PC-3 (cell line): ENCODE results near the gene ADSS1. TPM values are rescaled to one million over a fixed set of nuclear protein-coding genes. Genes with fewer than 3 reads are reported as not detected.

Source experiments
- ATAC-seq: fragments of 200-7000 bp; cut with Tn5 transposase; 2 replicates; pipeline ENCODE4 v1.9.1; 2020; ENCODE audit warnings: mild to moderate bottlenecking, moderate library complexity
- BruUV-seq: library from RNA; stranded (reverse); fragments of 400-500 nt; replicated peaks from 2 replicates; lab custom pipeline; 2021; lab: Mats Ljungman, UMichigan
- CTCF ChIA-PET: fragments of 300-600 bp; sonication (Branson Sonifier 250); formaldehyde crosslinking; loops from one replicate; lab custom pipeline; 2022; ENCODE audit warnings: antibody characterized with exemption; lab: Charles Lee
- POLR2A ChIA-PET: fragments of 300-600 bp; sonication (Branson Sonifier 250); formaldehyde crosslinking; loops from one replicate; lab custom pipeline; 2022; ENCODE audit warnings: antibody characterized with exemption; ENCODE audit not compliant: unreplicated experiment; lab: Charles Lee
- DNase-seq: peaks from one replicate; pipeline ENCODE4 v3.0.0-alpha.2; 2015
- H2AFZ ChIP-seq: fragments of 300-600 bp; sonication (generic); 2 replicates; pipeline ENCODE4 v1.6.0; 2016; ENCODE audit warnings: antibody characterized with exemption, low read length
- H3F3A ChIP-seq: fragments of 300-600 bp; sonication (generic); one replicate; pipeline ENCODE4 v1.6.0; 2017; ENCODE audit warnings: antibody characterized with exemption, low read length, control low read depth, mild to moderate bottlenecking; ENCODE audit not compliant: unreplicated experiment
- H3K27ac ChIP-seq: fragments of 300-600 bp; sonication (generic); 2 replicates; pipeline ENCODE4 v1.5.1; 2016; ENCODE audit warnings: mild to moderate bottlenecking, low read length
- H3K27me3 ChIP-seq: fragments of 300-600 bp; sonication (generic); 2 replicates; pipeline ENCODE4 v1.6.1; 2016; ENCODE audit warnings: low read length, mixed read lengths
- H3K36me3 ChIP-seq: fragments of 300-600 bp; sonication (generic); 2 replicates; pipeline ENCODE4 v1.6.1; 2016; ENCODE audit warnings: low read depth, mixed run types, low read length, mixed read lengths
- H3K4me1 ChIP-seq: fragments of 300-600 bp; sonication (generic); 2 replicates; pipeline ENCODE4 v1.5.1; 2016; ENCODE audit warnings: low read length; ENCODE audit not compliant: insufficient read depth
- H3K4me2 ChIP-seq: fragments of 300-600 bp; sonication (generic); 2 replicates; pipeline ENCODE4 v1.6.0; 2016; ENCODE audit warnings: low read length
- H3K4me3 ChIP-seq: fragments of 300-600 bp; sonication (generic); 2 replicates; pipeline ENCODE4 v1.5.1; 2016; ENCODE audit warnings: mild to moderate bottlenecking, low read length, mixed read lengths
- H3K79me2 ChIP-seq: fragments of 300-600 bp; sonication (generic); 2 replicates; pipeline ENCODE4 v1.6.1; 2017; ENCODE audit warnings: low read length, mixed read lengths
- H3K9ac ChIP-seq: fragments of 300-600 bp; sonication (generic); 2 replicates; pipeline ENCODE4 v1.6.0; 2016; ENCODE audit warnings: mild to moderate bottlenecking, low read length
- H3K9me2 ChIP-seq: fragments of 300-600 bp; sonication (generic); replicated peaks from 2 replicates; pipeline ENCODE4 v1.6.1; 2016; ENCODE audit warnings: mixed run types, low read length, mixed read lengths
- H3K9me3 ChIP-seq: fragments of 300-600 bp; sonication (generic); 2 replicates; pipeline ENCODE4 v1.6.1; 2016; ENCODE audit warnings: low read length, mixed read lengths
- H4K20me1 ChIP-seq: fragments of 300-600 bp; sonication (generic); 2 replicates; pipeline ENCODE4 v1.6.1; 2016; ENCODE audit warnings: low read length, mixed read lengths
- EZH2 ChIP-seq: fragments of 300-600 bp; sonication (generic); IDR thresholded peaks from one replicate; pipeline ENCODE4 v1.6.1; 2017; ENCODE audit warnings: antibody characterized with exemption, mild to moderate bottlenecking, low read length; ENCODE audit not compliant: unreplicated experiment
- EZH2phosphoT487 ChIP-seq: fragments of 300-600 bp; sonication (generic); IDR thresholded peaks from 2 replicates; pipeline ENCODE4 v1.6.1; 2018; ENCODE audit warnings: mild to moderate bottlenecking, antibody characterized with exemption, low read length, borderline replicate concordance
- intact Hi-C: fragments of 100-400 bp; cut with micrococcal nuclease; formaldehyde crosslinking; loops from 2 replicates; pipeline ENCODE4 v1.9.0; 2023
- total RNA-seq: library from RNA; depleted of rRNA; stranded (reverse); fragments of >200 nt; gene quantifications from 2 replicates; pipeline ENCODE4 v1.2.3, GENCODE V29; 2014
- TF ChIP-seq, protein P1 (sequence below): fragments of 300-600 bp; sonication (generic); conservative IDR thresholded peaks from 2 replicates; pipeline ENCODE4 v1.5.1; 2017; ENCODE audit warnings: antibody characterized with exemption, low read depth, mild to moderate bottlenecking, low read length

ADSS1 gene
- total RNA-seq, 1 experiment from 2014 or later = 7.9 TPM

DNA sequence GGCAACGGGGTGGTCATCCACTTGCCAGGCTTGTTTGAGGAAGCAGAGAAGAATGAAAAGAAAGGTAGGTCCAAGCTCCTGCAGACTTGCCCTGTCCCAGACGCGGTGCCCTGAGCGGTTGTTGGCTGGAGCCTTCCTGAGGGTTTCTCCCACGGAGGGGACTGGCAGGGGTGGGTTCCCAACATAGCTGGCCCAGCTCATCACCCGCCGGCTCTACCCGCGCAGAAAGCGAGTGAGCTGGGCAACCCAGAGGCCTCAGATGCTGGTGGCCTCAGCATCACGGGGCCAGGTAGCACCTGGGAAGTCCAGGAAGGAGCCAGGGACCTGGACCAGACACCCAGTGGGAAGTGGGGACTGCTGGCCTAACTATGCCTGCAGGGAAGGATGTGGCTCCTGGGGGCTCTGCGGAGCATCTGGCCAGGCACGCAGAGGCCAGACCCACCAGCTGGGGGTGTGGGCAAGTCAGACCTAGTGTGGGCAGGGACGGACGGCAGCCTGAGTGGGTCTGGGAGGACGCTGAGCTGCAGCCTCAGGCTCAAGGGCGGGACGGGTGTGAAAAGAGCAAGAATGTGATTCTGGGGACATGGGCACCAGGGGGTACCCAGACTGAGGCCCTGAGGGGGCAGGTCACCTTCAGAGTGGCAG is 14.5 kb downstream of the ADSS1 start:
- ATAC-seq = no peak
- CTCF ChIA-PET = no interaction called here
- no peak overlapping the region for H3K27ac ChIP-seq
- POLR2A ChIA-PET = no interaction called here
- no peak for DNase-seq
- H3K27me3 ChIP-seq = no peaks in the 10 kb centered on the region
- intact Hi-C loops = no loop called here
- TF ChIP-seq EZH2phosphoT487 = no peak
- TF ChIP-seq, protein P1, sequence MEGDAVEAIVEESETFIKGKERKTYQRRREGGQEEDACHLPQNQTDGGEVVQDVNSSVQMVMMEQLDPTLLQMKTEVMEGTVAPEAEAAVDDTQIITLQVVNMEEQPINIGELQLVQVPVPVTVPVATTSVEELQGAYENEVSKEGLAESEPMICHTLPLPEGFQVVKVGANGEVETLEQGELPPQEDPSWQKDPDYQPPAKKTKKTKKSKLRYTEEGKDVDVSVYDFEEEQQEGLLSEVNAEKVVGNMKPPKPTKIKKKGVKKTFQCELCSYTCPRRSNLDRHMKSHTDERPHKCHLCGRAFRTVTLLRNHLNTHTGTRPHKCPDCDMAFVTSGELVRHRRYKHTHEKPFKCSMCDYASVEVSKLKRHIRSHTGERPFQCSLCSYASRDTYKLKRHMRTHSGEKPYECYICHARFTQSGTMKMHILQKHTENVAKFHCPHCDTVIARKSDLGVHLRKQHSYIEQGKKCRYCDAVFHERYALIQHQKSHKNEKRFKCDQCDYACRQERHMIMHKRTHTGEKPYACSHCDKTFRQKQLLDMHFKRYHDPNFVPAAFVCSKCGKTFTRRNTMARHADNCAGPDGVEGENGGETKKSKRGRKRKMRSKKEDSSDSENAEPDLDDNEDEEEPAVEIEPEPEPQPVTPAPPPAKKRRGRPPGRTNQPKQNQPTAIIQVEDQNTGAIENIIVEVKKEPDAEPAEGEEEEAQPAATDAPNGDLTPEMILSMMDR = no peak
- no peak for TF ChIP-seq EZH2
- H3K9me3 ChIP-seq = no peaks in the 10 kb centered on the region
- H3K9ac ChIP-seq = no peak overlapping the region
- 0 out of 2 replicates have a peak, but pooled peaks cover 3% of the 10 kb centered on the region for H3K4me1 ChIP-seq
- no peaks in the 10 kb centered on the region for H3K36me3 ChIP-seq
- H3F3A ChIP-seq = no peaks in the 10 kb centered on the region
- no peak overlapping the region for H3K4me3 ChIP-seq
- no peak overlapping the region for H3K4me2 ChIP-seq
- no peaks in the 10 kb centered on the region for H3K9me2 ChIP-seq
- H2AFZ ChIP-seq = no peak overlapping the region
- BruUV-seq = no TSS peak
- no peaks in the 10 kb centered on the region for H4K20me1 ChIP-seq
- no peaks in the 10 kb centered on the region for H3K79me2 ChIP-seq

DNA sequence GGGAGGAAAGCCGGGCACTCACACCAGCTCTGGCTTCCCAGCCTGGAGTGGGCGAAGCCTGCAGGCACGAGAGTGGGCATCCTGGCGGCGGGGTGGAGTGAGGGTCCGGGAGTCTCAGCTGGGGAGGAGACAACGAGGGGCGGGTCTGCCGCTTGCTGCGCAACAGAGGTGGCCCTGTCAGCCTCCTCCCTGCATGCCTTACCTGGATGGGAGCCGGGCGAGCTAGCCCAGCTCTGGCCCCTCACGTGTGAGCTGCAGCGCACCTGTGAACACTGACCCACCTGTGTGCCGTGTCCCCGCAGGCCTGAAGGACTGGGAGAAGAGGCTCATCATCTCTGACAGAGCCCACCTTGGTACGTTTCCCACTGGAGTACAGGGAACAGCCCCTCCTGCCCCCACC is 15.0 kb downstream of the ADSS1 start:
- ATAC-seq (no peak), DNase-seq (no peak)
- Histone ChIP-seq H3K27ac (no peak overlapping the region), H3K9ac (no peak overlapping the region), H2AFZ (no peak overlapping the region), H3K27me3 (no peaks in the 10 kb centered on the region), H3K36me3 (no peaks in the 10 kb centered on the region), H3K9me3 (no peaks in the 10 kb centered on the region), H3K9me2 (no peaks in the 10 kb centered on the region), H3K4me1 (peaks cover 6% of the 10 kb centered on the region; the same call in 1 of the 2 replicates), H3K79me2 (no peaks in the 10 kb centered on the region), H3K4me3 (no peak overlapping the region), H3K4me2 (no peak overlapping the region), H4K20me1 (no peaks in the 10 kb centered on the region), H3F3A (no peaks in the 10 kb centered on the region)
- TF ChIP-seq, protein P1 = no peak
- TF ChIP-seq EZH2 = no peak
- no peak for TF ChIP-seq EZH2phosphoT487
- intact Hi-C loops = no loop called here
- ChIA-PET POLR2A (no interaction called here), CTCF (no interaction called here)
- no TSS peak for BruUV-seq
